ENCODE data around the gene ORAI1.

DNA sequence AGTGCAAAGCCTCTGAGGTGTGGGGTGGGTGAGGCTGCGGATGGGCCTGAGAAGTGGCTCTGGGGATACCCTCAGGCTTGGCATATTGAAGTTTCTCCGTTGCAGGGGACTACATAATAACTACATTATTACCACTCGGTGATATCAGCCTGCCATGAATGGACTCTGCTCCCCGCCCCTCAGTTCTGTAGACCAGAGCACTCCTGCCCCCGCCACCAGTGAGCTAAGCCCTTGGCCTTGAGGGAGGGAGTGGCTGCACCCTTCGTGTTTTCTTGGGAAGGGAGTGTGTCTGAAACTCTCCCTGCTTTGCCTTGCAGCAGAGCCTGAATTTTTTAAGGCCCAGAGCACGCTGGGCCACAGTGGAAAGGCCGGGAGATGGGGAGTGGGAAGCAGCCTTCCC is 1.7 kb downstream of the ORAI1 start:
- TF ChIP-seq, protein P1, sequence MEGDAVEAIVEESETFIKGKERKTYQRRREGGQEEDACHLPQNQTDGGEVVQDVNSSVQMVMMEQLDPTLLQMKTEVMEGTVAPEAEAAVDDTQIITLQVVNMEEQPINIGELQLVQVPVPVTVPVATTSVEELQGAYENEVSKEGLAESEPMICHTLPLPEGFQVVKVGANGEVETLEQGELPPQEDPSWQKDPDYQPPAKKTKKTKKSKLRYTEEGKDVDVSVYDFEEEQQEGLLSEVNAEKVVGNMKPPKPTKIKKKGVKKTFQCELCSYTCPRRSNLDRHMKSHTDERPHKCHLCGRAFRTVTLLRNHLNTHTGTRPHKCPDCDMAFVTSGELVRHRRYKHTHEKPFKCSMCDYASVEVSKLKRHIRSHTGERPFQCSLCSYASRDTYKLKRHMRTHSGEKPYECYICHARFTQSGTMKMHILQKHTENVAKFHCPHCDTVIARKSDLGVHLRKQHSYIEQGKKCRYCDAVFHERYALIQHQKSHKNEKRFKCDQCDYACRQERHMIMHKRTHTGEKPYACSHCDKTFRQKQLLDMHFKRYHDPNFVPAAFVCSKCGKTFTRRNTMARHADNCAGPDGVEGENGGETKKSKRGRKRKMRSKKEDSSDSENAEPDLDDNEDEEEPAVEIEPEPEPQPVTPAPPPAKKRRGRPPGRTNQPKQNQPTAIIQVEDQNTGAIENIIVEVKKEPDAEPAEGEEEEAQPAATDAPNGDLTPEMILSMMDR (CRISPR knock-in tag; IDR thresholded peaks at IDR 0.05), result no peak
- no peak for TF ChIP-seq JUN (CRISPR knock-in tag; IDR thresholded peaks at IDR 0.05)
- TF ChIP-seq TBL1XR1 (IDR thresholded peaks at IDR 0.05; ENCODE audit: borderline replicate concordance, low read length, partially characterized antibody), result no peak
- TF ChIP-seq NFKB2 (CRISPR knock-in tag; IDR thresholded peaks at IDR 0.05; ENCODE audit: borderline replicate concordance), result no peak
- TF ChIP-seq, protein P2, sequence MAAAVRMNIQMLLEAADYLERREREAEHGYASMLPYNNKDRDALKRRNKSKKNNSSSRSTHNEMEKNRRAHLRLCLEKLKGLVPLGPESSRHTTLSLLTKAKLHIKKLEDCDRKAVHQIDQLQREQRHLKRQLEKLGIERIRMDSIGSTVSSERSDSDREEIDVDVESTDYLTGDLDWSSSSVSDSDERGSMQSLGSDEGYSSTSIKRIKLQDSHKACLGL (CRISPR knock-in tag; IDR thresholded peaks at IDR 0.05), result no peak
- no peak for TF ChIP-seq TCF7L2 (IDR thresholded peaks at IDR 0.05; ENCODE audit: low read depth, low read length)
- no peak for TF ChIP-seq SP1 (IDR thresholded peaks at IDR 0.05)
- TF ChIP-seq SP1 (CRISPR knock-in tag; IDR thresholded peaks at IDR 0.05), result no peak
- TF ChIP-seq GTF2F1 (IDR thresholded peaks at IDR 0.05; ENCODE audit: low read length), result no peak
- TF ChIP-seq ESRRA (CRISPR knock-in tag; IDR thresholded peaks at IDR 0.05; ENCODE audit: low read depth), result no peak
- TF ChIP-seq ATF7 (IDR thresholded peaks at IDR 0.05), result no peak
- no peak for TF ChIP-seq ATF7 (CRISPR knock-in tag; IDR thresholded peaks at IDR 0.05)
- TF ChIP-seq, protein P3, sequence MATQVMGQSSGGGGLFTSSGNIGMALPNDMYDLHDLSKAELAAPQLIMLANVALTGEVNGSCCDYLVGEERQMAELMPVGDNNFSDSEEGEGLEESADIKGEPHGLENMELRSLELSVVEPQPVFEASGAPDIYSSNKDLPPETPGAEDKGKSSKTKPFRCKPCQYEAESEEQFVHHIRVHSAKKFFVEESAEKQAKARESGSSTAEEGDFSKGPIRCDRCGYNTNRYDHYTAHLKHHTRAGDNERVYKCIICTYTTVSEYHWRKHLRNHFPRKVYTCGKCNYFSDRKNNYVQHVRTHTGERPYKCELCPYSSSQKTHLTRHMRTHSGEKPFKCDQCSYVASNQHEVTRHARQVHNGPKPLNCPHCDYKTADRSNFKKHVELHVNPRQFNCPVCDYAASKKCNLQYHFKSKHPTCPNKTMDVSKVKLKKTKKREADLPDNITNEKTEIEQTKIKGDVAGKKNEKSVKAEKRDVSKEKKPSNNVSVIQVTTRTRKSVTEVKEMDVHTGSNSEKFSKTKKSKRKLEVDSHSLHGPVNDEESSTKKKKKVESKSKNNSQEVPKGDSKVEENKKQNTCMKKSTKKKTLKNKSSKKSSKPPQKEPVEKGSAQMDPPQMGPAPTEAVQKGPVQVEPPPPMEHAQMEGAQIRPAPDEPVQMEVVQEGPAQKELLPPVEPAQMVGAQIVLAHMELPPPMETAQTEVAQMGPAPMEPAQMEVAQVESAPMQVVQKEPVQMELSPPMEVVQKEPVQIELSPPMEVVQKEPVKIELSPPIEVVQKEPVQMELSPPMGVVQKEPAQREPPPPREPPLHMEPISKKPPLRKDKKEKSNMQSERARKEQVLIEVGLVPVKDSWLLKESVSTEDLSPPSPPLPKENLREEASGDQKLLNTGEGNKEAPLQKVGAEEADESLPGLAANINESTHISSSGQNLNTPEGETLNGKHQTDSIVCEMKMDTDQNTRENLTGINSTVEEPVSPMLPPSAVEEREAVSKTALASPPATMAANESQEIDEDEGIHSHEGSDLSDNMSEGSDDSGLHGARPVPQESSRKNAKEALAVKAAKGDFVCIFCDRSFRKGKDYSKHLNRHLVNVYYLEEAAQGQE (IDR thresholded peaks at IDR 0.05; ENCODE audit: borderline replicate concordance in 1 of 2, low read depth in 1 of 2, low read length in 2 of 2), result no peak
- no peak for TF ChIP-seq KAT2B (IDR thresholded peaks at IDR 0.05; ENCODE audit: borderline replicate concordance, low read depth, low read length)
- TF ChIP-seq ZNF274 (CRISPR knock-in tag; IDR thresholded peaks at IDR 0.05), result no peak
